Right lobe of liver (tissue), 4 donors: ENCODE data around the gene SLITRK5.

ENCODE experiments used
- POLR2A ChIP-seq: fragments of 450-650 bp; IDR thresholded peaks from one replicate; pipeline ENCODE4 v1.6.1; 2017; ENCODE audit warnings: antibody characterized with exemption, mild to moderate bottlenecking
- TF ChIP-seq, protein P1 (sequence below), 4 donors: fragments of 200-600 bp in 3 of 4; fragments of 450-650 bp in 1 of 4; IDR thresholded peaks; one replicate each; pipeline versions ENCODE4 v1.5.1 to v1.8.0; 2016 to 2022; ENCODE audit warnings: antibody characterized with exemption in 4 of 4, mild to moderate bottlenecking in 2 of 4
- donor health status: DM: no; HTN: no; CAD: no.
- donor health status: DM: no; HTN: no; CAD: no.
- donor health status: DM: no; HTN: yes; CAD: no.

DNA sequence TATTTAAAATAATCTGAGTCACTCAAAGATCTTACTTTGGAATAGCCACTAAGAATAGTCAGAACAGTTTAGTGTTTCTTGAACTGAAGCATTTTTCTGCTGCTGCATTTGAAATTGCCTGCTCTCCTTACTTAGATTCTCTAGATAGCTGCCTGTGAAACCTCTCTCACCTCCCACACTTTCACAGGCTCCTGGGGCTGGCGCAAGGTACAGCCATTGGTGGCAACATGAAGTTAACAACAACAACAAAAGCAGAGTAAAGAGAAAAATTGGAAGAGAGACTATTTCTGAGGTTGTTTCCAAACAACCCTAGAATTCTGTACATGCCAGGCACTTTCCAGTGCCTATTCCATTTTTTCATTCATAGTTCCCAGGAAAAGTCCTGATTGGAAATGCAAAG, 25.3 kb downstream of the SLITRK5 start:
- TF ChIP-seq, protein P1, sequence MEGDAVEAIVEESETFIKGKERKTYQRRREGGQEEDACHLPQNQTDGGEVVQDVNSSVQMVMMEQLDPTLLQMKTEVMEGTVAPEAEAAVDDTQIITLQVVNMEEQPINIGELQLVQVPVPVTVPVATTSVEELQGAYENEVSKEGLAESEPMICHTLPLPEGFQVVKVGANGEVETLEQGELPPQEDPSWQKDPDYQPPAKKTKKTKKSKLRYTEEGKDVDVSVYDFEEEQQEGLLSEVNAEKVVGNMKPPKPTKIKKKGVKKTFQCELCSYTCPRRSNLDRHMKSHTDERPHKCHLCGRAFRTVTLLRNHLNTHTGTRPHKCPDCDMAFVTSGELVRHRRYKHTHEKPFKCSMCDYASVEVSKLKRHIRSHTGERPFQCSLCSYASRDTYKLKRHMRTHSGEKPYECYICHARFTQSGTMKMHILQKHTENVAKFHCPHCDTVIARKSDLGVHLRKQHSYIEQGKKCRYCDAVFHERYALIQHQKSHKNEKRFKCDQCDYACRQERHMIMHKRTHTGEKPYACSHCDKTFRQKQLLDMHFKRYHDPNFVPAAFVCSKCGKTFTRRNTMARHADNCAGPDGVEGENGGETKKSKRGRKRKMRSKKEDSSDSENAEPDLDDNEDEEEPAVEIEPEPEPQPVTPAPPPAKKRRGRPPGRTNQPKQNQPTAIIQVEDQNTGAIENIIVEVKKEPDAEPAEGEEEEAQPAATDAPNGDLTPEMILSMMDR (IDR thresholded peaks at IDR 0.05): no peak
- no peak for TF ChIP-seq POLR2A
